Motor neuron (in vitro differentiated cells): ENCODE results near the gene SLC44A4. TPM values are rescaled to one million over a fixed set of nuclear protein-coding genes. Genes with fewer than 3 reads are reported as not detected.

Source experiments
- ATAC-seq, 8 experiments: fragments of 200-7000 bp; cut with Tn5 transposase; replicated peaks in 6 of 8; 2 replicates each; pipeline ENCODE4 v1.8.0; 2021; ENCODE audit warnings: mild to moderate bottlenecking in 8 of 8, moderate library complexity in 8 of 8
- H3K27ac ChIP-seq, 2 donors: fragments of 250-450 bp; sonication (Bioruptor Pico); 2 replicates each; pipeline ENCODE4 v1.9.0; 2021; ENCODE audit warnings: antibody characterized with exemption in 2 of 2, mild to moderate bottlenecking in 2 of 2, moderate library complexity in 1 of 2
- H3K4me1 ChIP-seq, 2 donors: fragments of 250-450 bp; sonication (Bioruptor Pico); replicated peaks in 1 of 2; 2 replicates each; pipeline ENCODE4 v1.6.1; 2021; ENCODE audit warnings: antibody characterized with exemption in 2 of 2, mild to moderate bottlenecking in 2 of 2, moderate library complexity in 1 of 2
- H3K4me3 ChIP-seq, 5 donors: fragments of 250-450 bp; sonication (Bioruptor Pico); 2 replicates each; pipeline ENCODE4 v1.9.0; 2021; ENCODE audit warnings: antibody characterized with exemption in 5 of 5, mild to moderate bottlenecking in 5 of 5, moderate library complexity in 4 of 5
- WGBS, 10 experiments: fragments of 450-650 bp; shearing (Covaris generic); methylation state at CpG; one replicate each; pipeline ENCODE4 v1.0.0; 2022; 5-methylcytosine and 5-hydroxymethylcytosine counted together
- in situ Hi-C, 9 experiments: fragments of 400-800 bp; cut with MboI; loops; one replicate each; pipeline ENCODE4 v1.15.0; 2021; ENCODE audit warnings: low sequenced_read_pairs in 9 of 9, low pct_unique_long_range_greater_than_20kb in 2 of 9; ENCODE audit not compliant: unreplicated experiment in 9 of 9
- total RNA-seq, 8 experiments: library from RNA; unstranded; fragments of 300-600 nt; gene quantifications; 2 replicates each; pipeline versions ENCODE4 v1.2.3 to v1.2.4, GENCODE V29; 2022

Gene SLC44A4
- total RNA-seq, 8 experiments from 2014 or later = 0.07 to 1.0 (median 0.41) TPM; not detected in 1

GRCh38 chr6:31882344-31882743, 3.5 kb upstream of the SLC44A4 start:
- no peak for ATAC-seq
- in situ Hi-C loops = no loop called here

GRCh38 chr6:31881136-31881859, 2.5 kb upstream of the SLC44A4 start:
- ATAC-seq = no peak
- in situ Hi-C loops = no loop called here
- H3K4me1 ChIP-seq = no peaks in the 10 kb centered on the region
- no peak overlapping the region for H3K27ac ChIP-seq
- 70 to 100% (median 91%) methylated on average over 3 to 6 of the region's 9 CpGs; no CpG with 5 or more reads in 3 of the 10 experiments for WGBS, 10 experiments
- H3K4me3 ChIP-seq = no peak overlapping the region

More at GRCh38 chr6:31882344-31882743, 3.5 kb upstream of the SLC44A4 start:
- Histone ChIP-seq H3K27ac (no peak overlapping the region), H3K4me1 (no peaks in the 10 kb centered on the region), H3K4me3 (no peak overlapping the region)
- WGBS, 10 experiments = no CpG with 5 or more reads among the region's 6 CpGs

- Histone ChIP-seq H3K4me3 (no peak overlapping the region), H3K27ac (no peak overlapping the region), H3K4me1 (no peaks in the 10 kb centered on the region)
- in situ Hi-C loops = no loop called here
- ATAC-seq = no peak
- 80% methylated on average over 1 of the region's 10 CpGs; no CpG with 5 or more reads in 9 of the 10 experiments for WGBS, 10 experiments
These were observed 1.8 kb upstream of the SLC44A4 start for GRCh38 chr6:31880616-31881015.

GRCh38 chr6:31879901-31880300, 1.1 kb upstream of the SLC44A4 start:
- ATAC-seq = peak in 3 of 8 experiments; percentile 95 to 96 (median 95)
- Histone ChIP-seq H3K4me3 (no peak overlapping the region), H3K27ac (no peak overlapping the region), H3K4me1 (no peaks in the 10 kb centered on the region)
- 20 to 70% (median 60%) methylated on average over 2 to 5 of the region's 10 CpGs; no CpG with 5 or more reads in 7 of the 10 experiments for WGBS, 10 experiments
- in situ Hi-C loops = no loop called here

GRCh38 chr6:31879143-31879542, 346 bp upstream of the SLC44A4 start:
- in situ Hi-C loops = no loop called here
- whole genome bisulfite sequencing, 10 experiments = 81 to 100% (median 100%) methylated on average over 1 to 9 of the region's 13 CpGs; no CpG with 5 or more reads in 2 of the 10 experiments
- Histone ChIP-seq H3K4me3 (no peak overlapping the region), H3K4me1 (no peaks in the 10 kb centered on the region), H3K27ac (no peak overlapping the region)
- ATAC-seq = no peak

GRCh38 chr6:31878222-31878621, 575 bp downstream of the SLC44A4 start:
- Histone ChIP-seq H3K27ac (no peak overlapping the region), H3K4me1 (no peaks in the 10 kb centered on the region), H3K4me3 (no peak overlapping the region)
- ATAC-seq = peak in 3 of 8 experiments; percentile 16 to 28 (median 19)
- in situ Hi-C loops = no loop called here
- WGBS, 10 experiments = 80 to 100% methylated on average over 1 of the region's 3 CpGs; no CpG with 5 or more reads in 8 of the 10 experiments

- WGBS, 10 experiments = 0 to 83% (median 50%) methylated on average over 1 to 5 of the region's 10 CpGs; no CpG with 5 or more reads in 6 of the 10 experiments
- in situ Hi-C loops = no loop called here
- no peaks in the 10 kb centered on the region for H3K4me1 ChIP-seq
- no peak overlapping the region for H3K27ac ChIP-seq
- H3K4me3 ChIP-seq = no peak overlapping the region
- ATAC-seq = peak in 7 of 8 experiments; percentile 7 to 86 (median 35)
These were observed 1.1 kb downstream of the SLC44A4 start for GRCh38 chr6:31877651-31878161.

GRCh38 chr6:31877125-31877650, 1.6 kb downstream of the SLC44A4 start:
- WGBS, 10 experiments = 43 to 90% methylated on average over 1 to 2 of the region's 3 CpGs; no CpG with 5 or more reads in 8 of the 10 experiments
- in situ Hi-C loops = no loop called here
- Histone ChIP-seq H3K4me3 (no peak overlapping the region), H3K4me1 (no peaks in the 10 kb centered on the region), H3K27ac (no peak overlapping the region)
- ATAC-seq = peak in 5 of 8 experiments; percentile 4 to 37 (median 11)

- Histone ChIP-seq H3K4me3 (no peak overlapping the region), H3K4me1 (no peaks in the 10 kb centered on the region), H3K27ac (no peak overlapping the region)
- in situ Hi-C loops = no loop called here
- ATAC-seq = no peak
- 50 to 89% (median 63%) methylated on average over 2 to 4 of the region's 7 CpGs; no CpG with 5 or more reads in 6 of the 10 experiments for WGBS, 10 experiments
These were observed 2.4 kb downstream of the SLC44A4 start for GRCh38 chr6:31876357-31876756.

- WGBS, 10 experiments = 0 to 75% (median 65%) methylated on average over 1 to 3 of the region's 5 CpGs; no CpG with 5 or more reads in 4 of the 10 experiments
- Histone ChIP-seq H3K4me3 (no peak overlapping the region), H3K4me1 (no peaks in the 10 kb centered on the region), H3K27ac (no peak overlapping the region)
- ATAC-seq = no peak
- in situ Hi-C loops = no loop called here
These were observed 2.9 kb downstream of the SLC44A4 start for GRCh38 chr6:31875877-31876276.

GRCh38 chr6:31874836-31875572, 3.8 kb downstream of the SLC44A4 start:
- no peak for ATAC-seq

GRCh38 chr6:31874084-31874670, 4.6 kb downstream of the SLC44A4 start:
- 53 to 83% (median 64%) methylated on average over 1 to 3 of the region's 4 CpGs; no CpG with 5 or more reads in 5 of the 10 experiments for WGBS, 10 experiments
- Histone ChIP-seq H3K4me3 (no peak overlapping the region), H3K4me1 (no peaks in the 10 kb centered on the region), H3K27ac (no peak overlapping the region)
- no peak for ATAC-seq
- in situ Hi-C loops = no loop called here

More at GRCh38 chr6:31874836-31875572, 3.8 kb downstream of the SLC44A4 start:
- in situ Hi-C loops = no loop called here
- H3K27ac ChIP-seq = no peak overlapping the region
- no peak overlapping the region for H3K4me3 ChIP-seq
- WGBS, 10 experiments = 69 to 100% (median 79%) methylated on average over 1 to 2 of the region's 5 CpGs; no CpG with 5 or more reads in 2 of the 10 experiments
- no peaks in the 10 kb centered on the region for H3K4me1 ChIP-seq
